ENCODE data around the gene PRR16.
"Not testable (repeated sequence)": the region's sequence is repeated elsewhere in the genome, so short reads cannot be mapped to it uniquely, and the experiment has no call there.

Gene PRR16
- total RNA-seq = 0.50 to 3.5 (median 1.1) reads per million in 17 experiments

- DNase-seq = peak; percentile 59 to 83 (median 70)
These were observed at the start of gene PRR16 for GRCh38 chr5:120463991-120464626. TSS of gene PRR16 (plus strand) at chr5:120464300.

GRCh38 chr5:120415985-120416384 is 48.1 kb upstream of the PRR16 start:
- DNase-seq = no peak

- no peak for DNase-seq
These were observed 45.0 kb upstream of the PRR16 start for GRCh38 chr5:120419127-120419526.

GRCh38 chr5:120426633-120427275 is 37.3 kb upstream of the PRR16 start:
- not testable (repeated sequence) for DNase-seq

- no peak for DNase-seq
These were observed 33.5 kb upstream of the PRR16 start for GRCh38 chr5:120430572-120430971.

GRCh38 chr5:120432861-120433260 is 31.2 kb upstream of the PRR16 start:
- DNase-seq = no peak

GRCh38 chr5:120435129-120435528 is 29.0 kb upstream of the PRR16 start:
- DNase-seq = no peak

GRCh38 chr5:120436996-120437395 is 27.1 kb upstream of the PRR16 start:
- DNase-seq = peak in 2 of 4 experiments; percentile 25 to 28

- no peak for DNase-seq
These were observed 21.4 kb upstream of the PRR16 start for GRCh38 chr5:120442694-120443093.

GRCh38 chr5:120443607-120444006 is 20.5 kb upstream of the PRR16 start:
- no peak for DNase-seq

- no peak for DNase-seq
These were observed 18.0 kb upstream of the PRR16 start for GRCh38 chr5:120446068-120446492.

- no peak for DNase-seq
These were observed 17.2 kb upstream of the PRR16 start for GRCh38 chr5:120446901-120447300.

GRCh38 chr5:120447706-120448239 is 16.3 kb upstream of the PRR16 start:
- no peak for DNase-seq

GRCh38 chr5:120449501-120449900 is 14.6 kb upstream of the PRR16 start:
- DNase-seq = peak; percentile 45 to 68 (median 54)

GRCh38 chr5:120450910-120451309 is 13.2 kb upstream of the PRR16 start:
- no peak for DNase-seq

GRCh38 chr5:120451445-120451844 is 12.7 kb upstream of the PRR16 start:
- no peak for DNase-seq

- no peak for DNase-seq
These were observed 11.6 kb upstream of the PRR16 start for GRCh38 chr5:120452471-120452870.

GRCh38 chr5:120454094-120454798 is 9.9 kb upstream of the PRR16 start:
- DNase-seq = no peak

- peak in 1 of 4 experiments; percentile 24 for DNase-seq
These were observed 8.1 kb upstream of the PRR16 start for GRCh38 chr5:120456006-120456405.

GRCh38 chr5:120457839-120458507 is 6.1 kb upstream of the PRR16 start:
- peak; percentile 69 to 82 (median 71) for DNase-seq

- not testable (repeated sequence) for DNase-seq
These were observed 5.6 kb upstream of the PRR16 start for GRCh38 chr5:120458508-120458847.

GRCh38 chr5:120461251-120461650 is 2.8 kb upstream of the PRR16 start:
- no peak for DNase-seq

Measured in suppressor macrophage (primary cell).